WTC11 (cell line): Measurements from ENCODE around the gene KRTCAP2. TPM values are rescaled to one million over a fixed set of nuclear protein-coding genes. Genes with fewer than 3 reads are reported as not detected.

Source experiments
- ATF1 ChIP-seq: sonication (generic); formaldehyde crosslinking; IDR thresholded peaks from 2 replicates; pipeline ENCODE4 v1.8.1; 2023; ENCODE audit warnings: mild to moderate bottlenecking, moderate library complexity, missing genetic modification reagents
- E2F5 ChIP-seq: sonication (generic); formaldehyde crosslinking; IDR thresholded peaks from 2 replicates; pipeline ENCODE4 v1.8.1; 2022; ENCODE audit warnings: mild to moderate bottlenecking, moderate library complexity, missing genetic modification reagents
- ESRRA ChIP-seq: sonication (generic); formaldehyde crosslinking; IDR thresholded peaks from 2 replicates; pipeline ENCODE4 v1.8.1; 2022; ENCODE audit warnings: mild to moderate bottlenecking, missing genetic modification reagents, borderline replicate concordance
- GRHL2 ChIP-seq: fragments of 250-450 bp; sonication (Bioruptor Pico); IDR thresholded peaks from 2 replicates; pipeline ENCODE4 v1.8.0; 2022; ENCODE audit warnings: mild to moderate bottlenecking, moderate library complexity; ENCODE audit not compliant: insufficient replicate concordance, severe bottlenecking
- IRF2 ChIP-seq: sonication (generic); formaldehyde crosslinking; IDR thresholded peaks from 2 replicates; pipeline ENCODE4 v1.8.0; 2022; ENCODE audit warnings: low read depth, missing genetic modification reagents, borderline replicate concordance
- KAT7 ChIP-seq: sonication (generic); formaldehyde crosslinking; IDR thresholded peaks from 2 replicates; pipeline ENCODE4 v1.8.1; 2023; ENCODE audit warnings: missing genetic modification reagents, mild to moderate bottlenecking, borderline replicate concordance
- MAX ChIP-seq: sonication (generic); formaldehyde crosslinking; IDR thresholded peaks from 2 replicates; pipeline ENCODE4 v1.8.0; 2022; ENCODE audit warnings: mild to moderate bottlenecking, missing genetic modification reagents
- MYBL2 ChIP-seq: sonication (generic); formaldehyde crosslinking; IDR thresholded peaks from 2 replicates; pipeline ENCODE4 v1.8.1; 2023; ENCODE audit warnings: mild to moderate bottlenecking, moderate library complexity, missing genetic modification reagents
- NFATC4 ChIP-seq: fragments of 250-450 bp; sonication (Bioruptor Pico); IDR thresholded peaks from 2 replicates; pipeline ENCODE4 v1.9.0; 2021; ENCODE audit warnings: mild to moderate bottlenecking
- NR1H2 ChIP-seq: sonication (generic); formaldehyde crosslinking; IDR thresholded peaks from 2 replicates; pipeline ENCODE4 v1.9.0; 2021; ENCODE audit warnings: mild to moderate bottlenecking, moderate library complexity, missing genetic modification reagents
- OVOL2 ChIP-seq: fragments of 250-450 bp; sonication (Bioruptor Pico); IDR thresholded peaks from 2 replicates; pipeline ENCODE4 v1.9.0; 2021; ENCODE audit warnings: mild to moderate bottlenecking, borderline replicate concordance
- SP1 ChIP-seq: sonication (generic); formaldehyde crosslinking; conservative IDR thresholded peaks from 2 replicates; pipeline ENCODE4 v1.8.1; 2022; ENCODE audit warnings: missing genetic modification reagents
- STAT6 ChIP-seq: sonication (generic); formaldehyde crosslinking; conservative IDR thresholded peaks from 2 replicates; pipeline ENCODE4 v1.8.1; 2023; ENCODE audit warnings: mild to moderate bottlenecking, low read depth, missing genetic modification reagents, moderate library complexity
- TEAD1 ChIP-seq: sonication (generic); formaldehyde crosslinking; IDR thresholded peaks from 2 replicates; pipeline ENCODE4 v1.8.0; 2022; ENCODE audit warnings: mild to moderate bottlenecking, missing genetic modification reagents
- ZBTB21 ChIP-seq: sonication (generic); formaldehyde crosslinking; IDR thresholded peaks from 2 replicates; pipeline ENCODE4 v1.8.1; 2023; ENCODE audit warnings: mild to moderate bottlenecking, missing genetic modification reagents, borderline replicate concordance
- ZNF121 ChIP-seq: sonication (generic); formaldehyde crosslinking; IDR thresholded peaks from 2 replicates; pipeline ENCODE4 v1.8.0; 2023; ENCODE audit warnings: missing genetic modification reagents
- ZNF263 ChIP-seq: sonication (generic); formaldehyde crosslinking; IDR thresholded peaks from 2 replicates; pipeline ENCODE4 v1.8.1; 2022; ENCODE audit warnings: low read depth, mild to moderate bottlenecking, moderate library complexity, missing genetic modification reagents
- ZNF396 ChIP-seq: fragments of 250-450 bp; sonication (Bioruptor Pico); IDR thresholded peaks from 2 replicates; pipeline ENCODE4 v1.8.0; 2021; ENCODE audit warnings: mild to moderate bottlenecking, moderate library complexity, borderline replicate concordance
- total RNA-seq: library from RNA; stranded (reverse); gene quantifications from 3 replicates; pipeline ENCODE4 v1.2.3, GENCODE V29; 2021
- TF ChIP-seq, protein P1 (sequence below): sonication (generic); formaldehyde crosslinking; IDR thresholded peaks from 2 replicates; pipeline ENCODE4 v1.8.0; 2023; ENCODE audit warnings: missing genetic modification reagents, mild to moderate bottlenecking, borderline replicate concordance
- TF ChIP-seq, protein P2 (sequence below): sonication (generic); formaldehyde crosslinking; IDR thresholded peaks from 2 replicates; pipeline ENCODE4 v1.8.1; 2023; ENCODE audit warnings: mild to moderate bottlenecking, missing genetic modification reagents, moderate library complexity
- TF ChIP-seq, protein P3 (sequence below): sonication (generic); formaldehyde crosslinking; IDR thresholded peaks from 2 replicates; pipeline ENCODE4 v1.8.0; 2022; ENCODE audit warnings: mild to moderate bottlenecking, missing genetic modification reagents
- TF ChIP-seq, protein P4 (sequence below): fragments of 250-450 bp; sonication (Bioruptor Pico); IDR thresholded peaks from 2 replicates; pipeline ENCODE4 v2.1.2; 2022; ENCODE audit warnings: mild to moderate bottlenecking, moderate library complexity
- TF ChIP-seq, protein P5 (sequence below): fragments of 250-450 bp; sonication (Bioruptor Pico); IDR thresholded peaks from 2 replicates; pipeline ENCODE4 v1.9.0; 2021; ENCODE audit warnings: moderate library complexity, mild to moderate bottlenecking, inconsistent platforms, borderline replicate concordance
- TF ChIP-seq, protein P6 (sequence below): sonication (generic); formaldehyde crosslinking; IDR thresholded peaks from 2 replicates; pipeline ENCODE4 v1.8.1; 2022; ENCODE audit warnings: low read depth, mild to moderate bottlenecking, moderate library complexity, missing genetic modification reagents, borderline replicate concordance

KRTCAP2 gene
- total RNA-seq, 1 experiment from 2014 or later, result 104 TPM

GRCh38 chr1:155125946-155126555, 47.1 kb downstream of the KRTCAP2 start (continued):
- TF ChIP-seq MYBL2 (CRISPR knock-in tag) (peak; percentile 68), STAT6 (no peak; the same call in 1 of the 2 replicates), NR1H2 (CRISPR knock-in tag) (no peak), OVOL2 (CRISPR knock-in tag) (no peak), MAX (CRISPR knock-in tag) (peak; percentile 92), ZNF121 (no peak), TEAD1 (CRISPR knock-in tag) (no peak; the same call in 1 of the 2 replicates), GRHL2 (CRISPR knock-in tag) (no peak), ATF1 (CRISPR knock-in tag) (no peak), ZNF396 (CRISPR knock-in tag) (no peak), KAT7 (CRISPR knock-in tag) (no peak), SP1 (CRISPR knock-in tag) (peak; percentile 50; the same call in 1 of the 2 replicates), NFATC4 (CRISPR knock-in tag) (no peak), ZBTB21 (no peak), IRF2 (no peak), ZNF263 (CRISPR knock-in tag) (0 out of 2 replicates have a peak, but pooled peaks have one; percentile 42), E2F5 (CRISPR knock-in tag) (0 out of 2 replicates have a peak, but pooled peaks have one; percentile 55), ESRRA (CRISPR knock-in tag) (no peak)
- TF ChIP-seq, protein P1, sequence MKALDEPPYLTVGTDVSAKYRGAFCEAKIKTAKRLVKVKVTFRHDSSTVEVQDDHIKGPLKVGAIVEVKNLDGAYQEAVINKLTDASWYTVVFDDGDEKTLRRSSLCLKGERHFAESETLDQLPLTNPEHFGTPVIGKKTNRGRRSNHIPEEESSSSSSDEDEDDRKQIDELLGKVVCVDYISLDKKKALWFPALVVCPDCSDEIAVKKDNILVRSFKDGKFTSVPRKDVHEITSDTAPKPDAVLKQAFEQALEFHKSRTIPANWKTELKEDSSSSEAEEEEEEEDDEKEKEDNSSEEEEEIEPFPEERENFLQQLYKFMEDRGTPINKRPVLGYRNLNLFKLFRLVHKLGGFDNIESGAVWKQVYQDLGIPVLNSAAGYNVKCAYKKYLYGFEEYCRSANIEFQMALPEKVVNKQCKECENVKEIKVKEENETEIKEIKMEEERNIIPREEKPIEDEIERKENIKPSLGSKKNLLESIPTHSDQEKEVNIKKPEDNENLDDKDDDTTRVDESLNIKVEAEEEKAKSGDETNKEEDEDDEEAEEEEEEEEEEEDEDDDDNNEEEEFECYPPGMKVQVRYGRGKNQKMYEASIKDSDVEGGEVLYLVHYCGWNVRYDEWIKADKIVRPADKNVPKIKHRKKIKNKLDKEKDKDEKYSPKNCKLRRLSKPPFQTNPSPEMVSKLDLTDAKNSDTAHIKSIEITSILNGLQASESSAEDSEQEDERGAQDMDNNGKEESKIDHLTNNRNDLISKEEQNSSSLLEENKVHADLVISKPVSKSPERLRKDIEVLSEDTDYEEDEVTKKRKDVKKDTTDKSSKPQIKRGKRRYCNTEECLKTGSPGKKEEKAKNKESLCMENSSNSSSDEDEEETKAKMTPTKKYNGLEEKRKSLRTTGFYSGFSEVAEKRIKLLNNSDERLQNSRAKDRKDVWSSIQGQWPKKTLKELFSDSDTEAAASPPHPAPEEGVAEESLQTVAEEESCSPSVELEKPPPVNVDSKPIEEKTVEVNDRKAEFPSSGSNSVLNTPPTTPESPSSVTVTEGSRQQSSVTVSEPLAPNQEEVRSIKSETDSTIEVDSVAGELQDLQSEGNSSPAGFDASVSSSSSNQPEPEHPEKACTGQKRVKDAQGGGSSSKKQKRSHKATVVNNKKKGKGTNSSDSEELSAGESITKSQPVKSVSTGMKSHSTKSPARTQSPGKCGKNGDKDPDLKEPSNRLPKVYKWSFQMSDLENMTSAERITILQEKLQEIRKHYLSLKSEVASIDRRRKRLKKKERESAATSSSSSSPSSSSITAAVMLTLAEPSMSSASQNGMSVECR (CRISPR knock-in tag), result 0 out of 2 replicates have a peak, but pooled peaks have one; percentile 54
- TF ChIP-seq, protein P2, sequence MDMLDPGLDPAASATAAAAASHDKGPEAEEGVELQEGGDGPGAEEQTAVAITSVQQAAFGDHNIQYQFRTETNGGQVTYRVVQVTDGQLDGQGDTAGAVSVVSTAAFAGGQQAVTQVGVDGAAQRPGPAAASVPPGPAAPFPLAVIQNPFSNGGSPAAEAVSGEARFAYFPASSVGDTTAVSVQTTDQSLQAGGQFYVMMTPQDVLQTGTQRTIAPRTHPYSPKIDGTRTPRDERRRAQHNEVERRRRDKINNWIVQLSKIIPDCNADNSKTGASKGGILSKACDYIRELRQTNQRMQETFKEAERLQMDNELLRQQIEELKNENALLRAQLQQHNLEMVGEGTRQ (CRISPR knock-in tag), result no peak; the same call in 1 of the 2 replicates
- TF ChIP-seq, protein P3, sequence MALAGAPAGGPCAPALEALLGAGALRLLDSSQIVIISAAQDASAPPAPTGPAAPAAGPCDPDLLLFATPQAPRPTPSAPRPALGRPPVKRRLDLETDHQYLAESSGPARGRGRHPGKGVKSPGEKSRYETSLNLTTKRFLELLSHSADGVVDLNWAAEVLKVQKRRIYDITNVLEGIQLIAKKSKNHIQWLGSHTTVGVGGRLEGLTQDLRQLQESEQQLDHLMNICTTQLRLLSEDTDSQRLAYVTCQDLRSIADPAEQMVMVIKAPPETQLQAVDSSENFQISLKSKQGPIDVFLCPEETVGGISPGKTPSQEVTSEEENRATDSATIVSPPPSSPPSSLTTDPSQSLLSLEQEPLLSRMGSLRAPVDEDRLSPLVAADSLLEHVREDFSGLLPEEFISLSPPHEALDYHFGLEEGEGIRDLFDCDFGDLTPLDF (CRISPR knock-in tag), result no peak
- TF ChIP-seq, protein P4, sequence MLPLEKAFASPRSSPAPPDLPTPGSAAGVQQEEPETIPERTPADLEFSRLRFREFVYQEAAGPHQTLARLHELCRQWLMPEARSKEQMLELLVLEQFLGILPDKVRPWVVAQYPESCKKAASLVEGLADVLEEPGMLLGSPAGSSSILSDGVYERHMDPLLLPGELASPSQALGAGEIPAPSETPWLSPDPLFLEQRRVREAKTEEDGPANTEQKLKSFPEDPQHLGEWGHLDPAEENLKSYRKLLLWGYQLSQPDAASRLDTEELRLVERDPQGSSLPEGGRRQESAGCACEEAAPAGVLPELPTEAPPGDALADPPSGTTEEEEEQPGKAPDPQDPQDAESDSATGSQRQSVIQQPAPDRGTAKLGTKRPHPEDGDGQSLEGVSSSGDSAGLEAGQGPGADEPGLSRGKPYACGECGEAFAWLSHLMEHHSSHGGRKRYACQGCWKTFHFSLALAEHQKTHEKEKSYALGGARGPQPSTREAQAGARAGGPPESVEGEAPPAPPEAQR, result no peak
- TF ChIP-seq, protein P5, sequence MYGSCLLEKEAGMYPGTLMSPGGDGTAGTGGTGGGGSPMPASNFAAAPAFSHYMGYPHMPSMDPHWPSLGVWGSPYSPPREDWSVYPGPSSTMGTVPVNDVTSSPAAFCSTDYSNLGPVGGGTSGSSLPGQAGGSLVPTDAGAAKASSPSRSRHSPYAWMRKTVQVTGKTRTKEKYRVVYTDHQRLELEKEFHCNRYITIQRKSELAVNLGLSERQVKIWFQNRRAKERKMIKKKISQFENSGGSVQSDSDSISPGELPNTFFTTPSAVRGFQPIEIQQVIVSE, result no peak
- TF ChIP-seq, protein P6, sequence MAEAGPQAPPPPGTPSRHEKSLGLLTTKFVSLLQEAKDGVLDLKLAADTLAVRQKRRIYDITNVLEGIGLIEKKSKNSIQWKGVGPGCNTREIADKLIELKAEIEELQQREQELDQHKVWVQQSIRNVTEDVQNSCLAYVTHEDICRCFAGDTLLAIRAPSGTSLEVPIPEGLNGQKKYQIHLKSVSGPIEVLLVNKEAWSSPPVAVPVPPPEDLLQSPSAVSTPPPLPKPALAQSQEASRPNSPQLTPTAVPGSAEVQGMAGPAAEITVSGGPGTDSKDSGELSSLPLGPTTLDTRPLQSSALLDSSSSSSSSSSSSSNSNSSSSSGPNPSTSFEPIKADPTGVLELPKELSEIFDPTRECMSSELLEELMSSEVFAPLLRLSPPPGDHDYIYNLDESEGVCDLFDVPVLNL, result no peak
